ENCODE measurements around the gene HOXA10.

GRCh38 chr7:27214239-27214950, 40.3 kb upstream of the HOXA10 start:
- TF ChIP-seq ARNTL (CRISPR knock-in tag; IDR thresholded peaks at IDR 0.05; ENCODE audit: borderline replicate concordance, low read depth) (no peak), ZNF8 (CRISPR knock-in tag; IDR thresholded peaks at IDR 0.05) (no peak)
